ENCODE measurements around the gene CCNJL. TPM values are rescaled to one million over a fixed set of nuclear protein-coding genes. Genes with fewer than 3 reads are reported as not detected.

Gene CCNJL
- 0.23 and 2.0 TPM in 2 replicates for total RNA-seq

DNA sequence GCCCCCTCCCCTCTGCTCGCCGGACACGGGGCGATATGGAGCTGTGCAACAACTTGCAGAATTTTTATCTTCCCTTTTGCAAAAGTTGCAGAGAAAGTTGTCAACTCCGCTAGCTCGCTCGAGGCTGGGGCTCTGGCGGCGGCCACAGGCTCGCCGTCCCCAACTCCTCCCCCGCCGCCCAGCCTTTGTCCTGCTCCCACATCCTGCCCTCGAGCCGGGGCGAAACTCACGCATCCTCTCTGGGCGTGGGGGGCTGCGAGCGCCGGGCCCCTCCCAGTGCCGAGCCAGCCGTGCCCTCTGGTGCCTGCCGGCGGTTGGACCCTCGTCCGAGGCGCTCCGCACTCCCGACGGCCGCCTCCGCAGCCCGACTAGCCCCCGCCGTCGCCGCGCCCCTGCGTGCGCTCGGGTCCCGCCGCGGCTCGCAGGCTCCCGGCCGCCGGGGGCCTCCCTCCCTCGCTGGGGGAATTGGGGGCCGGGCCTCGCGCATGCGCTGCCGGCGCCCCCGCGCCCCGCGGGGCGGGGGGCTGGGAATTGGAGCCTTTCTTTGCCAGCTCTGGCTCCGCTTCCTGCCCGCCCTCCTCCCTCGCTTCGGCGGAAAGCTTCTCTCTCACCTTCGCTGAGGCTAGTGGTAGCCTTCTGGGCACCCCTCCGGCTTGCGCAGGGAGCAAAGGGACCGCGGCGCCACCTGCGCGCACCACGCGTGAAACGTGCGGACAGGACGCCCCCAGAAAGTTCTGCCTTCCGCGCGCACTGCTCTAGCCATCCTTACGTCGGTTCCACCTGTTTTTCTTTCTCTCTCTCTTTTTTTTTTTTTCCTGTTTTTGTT, at the start of gene CCNJL:
Gene CCNJL, minus strand, starts transcription at position 431 of the 826 bp plus-strand sequence. CDS start 641 bp downstream, outside the sequence.

GRCh38 chr5:160229190-160229742, 83.1 kb downstream of the CCNJL start, which contains the start of gene FABP6:
Gene FABP6, plus strand, starts transcription at chr5:160229506. Its CDS starts 52 bp downstream, at chr5:160229558.

Other genes with a start within 250 kb of the CCNJL start
- gene PWWP2A, start 193.1 kb downstream of the CCNJL start, total RNA-seq, result 14.4 and 19.5 TPM in 2 replicates
- not detected in 2 replicates for gene FABP6, start 83.1 kb downstream of the CCNJL start, total RNA-seq
- gene C1QTNF2, start 58.1 kb upstream of the CCNJL start, total RNA-seq, result 0.47 and 1.9 TPM in 2 replicates
- 3.0 and 4.0 TPM in 2 replicates for gene FAM200C, start 87.5 kb upstream of the CCNJL start, total RNA-seq
- 42.0 and 42.2 TPM in 2 replicates for gene SLU7, start 106.5 kb upstream of the CCNJL start, total RNA-seq
- 9.2 and 13.9 TPM in 2 replicates for gene PTTG1, start 109.3 kb upstream of the CCNJL start, total RNA-seq